Measurements from ENCODE around the gene SUGCT. TPM values are rescaled to one million over a fixed set of nuclear protein-coding genes. Genes with fewer than 3 reads are reported as not detected.

Gene SUGCT
- total RNA-seq, 1 experiment from 2014 or later: 5.4 TPM

DNA sequence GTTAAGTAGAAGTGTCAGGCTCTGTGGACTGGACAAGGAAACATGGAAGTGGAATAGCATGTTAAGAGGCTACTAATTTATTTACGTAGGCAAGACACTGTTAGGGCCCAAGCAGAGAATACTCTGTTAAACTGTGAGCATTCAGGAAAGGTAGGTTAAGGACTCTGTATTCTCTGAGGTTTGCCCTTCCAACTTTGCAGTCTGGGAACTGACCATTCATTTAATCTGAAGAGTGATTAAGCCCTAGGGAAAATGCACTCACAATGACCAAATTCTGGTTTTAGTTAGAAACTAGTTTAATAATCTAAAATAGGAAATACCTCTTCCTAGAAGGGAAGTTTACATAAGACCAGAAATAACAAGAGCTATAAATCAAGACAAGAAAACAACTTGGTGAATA is 266.6 kb downstream of the SUGCT start:
- no CpG with 5 or more reads among the region's 1 CpG for WGBS (ENCODE audit: extremely low coverage, insufficient read length, low lambda C conversion rate)
- no peak overlapping the region for H2BK20ac ChIP-seq (ENCODE audit: low read depth, low read length, poor library complexity, severe bottlenecking)
- no peaks in the 10 kb centered on the region for H3K27me3 ChIP-seq (ENCODE audit: insufficient read depth, low read length)
- H3K18ac ChIP-seq (ENCODE audit: insufficient read length, low read depth, low read length): no peak overlapping the region
- no peak overlapping the region for H3K56ac ChIP-seq (ENCODE audit: insufficient read length, low read depth, low read length)
- no peaks in the 10 kb centered on the region for H3K27me3 Mint-ChIP-seq (ENCODE audit: low read depth)
- no peak overlapping the region for H2AFZ ChIP-seq (ENCODE audit: low read length)
- no peak overlapping the region for H4K5ac ChIP-seq (ENCODE audit: insufficient read length, low read depth, low read length)
- H3K27ac ChIP-seq (ENCODE audit: insufficient read length, low read depth, low read length): no peak overlapping the region
- TF ChIP-seq, protein P1, sequence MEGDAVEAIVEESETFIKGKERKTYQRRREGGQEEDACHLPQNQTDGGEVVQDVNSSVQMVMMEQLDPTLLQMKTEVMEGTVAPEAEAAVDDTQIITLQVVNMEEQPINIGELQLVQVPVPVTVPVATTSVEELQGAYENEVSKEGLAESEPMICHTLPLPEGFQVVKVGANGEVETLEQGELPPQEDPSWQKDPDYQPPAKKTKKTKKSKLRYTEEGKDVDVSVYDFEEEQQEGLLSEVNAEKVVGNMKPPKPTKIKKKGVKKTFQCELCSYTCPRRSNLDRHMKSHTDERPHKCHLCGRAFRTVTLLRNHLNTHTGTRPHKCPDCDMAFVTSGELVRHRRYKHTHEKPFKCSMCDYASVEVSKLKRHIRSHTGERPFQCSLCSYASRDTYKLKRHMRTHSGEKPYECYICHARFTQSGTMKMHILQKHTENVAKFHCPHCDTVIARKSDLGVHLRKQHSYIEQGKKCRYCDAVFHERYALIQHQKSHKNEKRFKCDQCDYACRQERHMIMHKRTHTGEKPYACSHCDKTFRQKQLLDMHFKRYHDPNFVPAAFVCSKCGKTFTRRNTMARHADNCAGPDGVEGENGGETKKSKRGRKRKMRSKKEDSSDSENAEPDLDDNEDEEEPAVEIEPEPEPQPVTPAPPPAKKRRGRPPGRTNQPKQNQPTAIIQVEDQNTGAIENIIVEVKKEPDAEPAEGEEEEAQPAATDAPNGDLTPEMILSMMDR (conservative IDR thresholded peaks at IDR 0.05): no peak
- no peaks in the 10 kb centered on the region for H4K20me1 ChIP-seq (ENCODE audit: control insufficient read depth, insufficient read depth, insufficient read length)
- H3K79me2 ChIP-seq (ENCODE audit: insufficient read depth, low read length): no peaks in the 10 kb centered on the region
- H3K4ac ChIP-seq (ENCODE audit: low read depth, low read length): no peak overlapping the region
- no peak overlapping the region for H3K4me3 Mint-ChIP-seq
- no peak overlapping the region for H4K91ac ChIP-seq (ENCODE audit: insufficient read length, low read depth, low read length)
- H2BK120ac ChIP-seq (ENCODE audit: low read depth, low read length, poor library complexity, severe bottlenecking): no peak overlapping the region
- no peaks in the 10 kb centered on the region for H3K36me3 Mint-ChIP-seq (ENCODE audit: insufficient read depth in 1 of 3, low read depth in 3 of 3)
- H3K9me3 Mint-ChIP-seq: no peaks in the 10 kb centered on the region
- H3K27ac Mint-ChIP-seq: no peak overlapping the region
- DNase-seq: no peak
- no peak overlapping the region for H3K9ac ChIP-seq (ENCODE audit: extremely low read depth, insufficient read length, low read length)
- no peak overlapping the region for H3K4me2 ChIP-seq (ENCODE audit: insufficient read depth, insufficient read length, low read length)
- no peak overlapping the region for H2AK5ac ChIP-seq (ENCODE audit: insufficient read length, low read length)
- H3K23ac ChIP-seq (ENCODE audit: insufficient read length, low read depth, low read length): no peak overlapping the region
- no peak overlapping the region for H3T11ph ChIP-seq (ENCODE audit: low read length)
- no peak overlapping the region for H2BK15ac ChIP-seq (ENCODE audit: low read depth, low read length)
- no peaks in the 10 kb centered on the region for H3K4me1 Mint-ChIP-seq
- no peak overlapping the region for H3K14ac ChIP-seq (ENCODE audit: insufficient read depth, low read length)
- H2BK12ac ChIP-seq (ENCODE audit: insufficient read length, low read depth, low read length): no peak overlapping the region
- no peaks in the 10 kb centered on the region for H3K4me1 ChIP-seq (ENCODE audit: insufficient read depth, low read length)
- no peaks in the 10 kb centered on the region for H3K79me1 ChIP-seq (ENCODE audit: insufficient read depth, low read depth, low read length, poor library complexity, severe bottlenecking)
- no peaks in the 10 kb centered on the region for H3K23me2 ChIP-seq (ENCODE audit: insufficient read length, low read depth, low read length, poor library complexity, severe bottlenecking)
- no peak overlapping the region for H4K8ac ChIP-seq (replicated peaks; ENCODE audit: insufficient read length, low read depth, low read length)
- H3K9me3 ChIP-seq (ENCODE audit: control insufficient read depth, low read depth, low read length): no peaks in the 10 kb centered on the region
- H2BK5ac ChIP-seq (ENCODE audit: insufficient read length, low read length): no peak overlapping the region
